GM19324 (cell line): ENCODE results near the gene WWTR1.
A peak's percentile ranks its signal among the peaks of the same experiment; 100 is the strongest.

Experiments
- ATAC-seq: cut with Tn5 transposase; IDR thresholded peaks from one replicate; pipeline ENCODE4 v1.9.1; 2021; ENCODE audit warnings: mild to moderate bottlenecking, moderate library complexity; ENCODE audit not compliant: unreplicated experiment, low FRiP score

The WWTR1 gene

DNA sequence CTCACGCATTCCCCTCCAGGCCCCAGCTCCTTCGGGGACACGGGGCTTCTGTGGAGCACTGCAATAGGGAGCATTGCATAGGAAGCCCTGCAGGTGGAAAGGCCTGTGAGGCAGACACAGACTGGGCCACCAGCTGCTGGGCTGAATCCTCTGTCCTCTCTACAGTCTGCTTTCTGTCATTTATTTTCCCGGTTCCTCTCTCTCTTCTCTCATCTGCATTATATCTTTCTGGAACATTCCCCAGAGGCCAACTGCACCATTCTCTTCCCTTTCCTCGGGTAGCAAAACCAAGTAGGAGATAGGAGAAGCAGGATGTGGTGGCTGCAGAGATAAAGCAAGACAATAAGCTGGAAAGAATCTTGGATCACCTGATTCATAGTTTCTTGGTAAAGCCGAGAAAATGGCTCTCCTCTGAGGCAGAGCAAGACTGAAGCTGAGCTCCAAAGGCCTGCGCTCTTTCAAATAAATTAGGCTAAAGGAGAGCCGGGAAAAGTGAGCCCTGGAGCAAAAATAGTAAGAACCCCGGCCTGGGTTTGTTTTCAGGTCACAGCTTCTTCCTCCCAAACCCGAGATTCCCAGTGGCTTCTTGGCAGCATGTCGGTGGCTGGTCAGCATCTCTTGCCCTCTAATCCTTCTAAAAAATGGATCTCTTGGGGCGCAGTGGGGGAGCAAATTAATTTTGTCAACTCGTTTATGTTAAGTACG is 178.1 kb downstream of the WWTR1 start:
- ATAC-seq, result no peak

DNA sequence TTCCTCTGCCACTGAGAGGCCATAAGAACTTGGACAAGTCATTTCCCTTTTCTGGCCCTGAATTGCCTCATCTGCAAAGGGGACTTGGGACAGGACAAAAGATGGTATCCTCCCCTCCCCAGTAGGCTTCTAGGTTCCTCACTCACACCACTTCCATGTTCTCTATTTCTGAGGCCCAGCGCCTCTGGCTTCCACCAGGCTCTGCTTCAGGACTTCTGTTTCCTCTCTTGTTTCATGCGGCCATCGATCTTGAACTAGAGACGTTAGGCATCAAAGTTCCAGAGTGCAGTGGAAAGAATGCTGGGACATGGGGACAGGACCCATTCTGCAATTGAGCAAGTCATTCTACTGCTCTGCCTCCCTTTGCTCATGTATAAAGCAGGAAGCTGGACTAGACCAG is 181.6 kb downstream of the WWTR1 start:
- ATAC-seq, result no peak

DNA sequence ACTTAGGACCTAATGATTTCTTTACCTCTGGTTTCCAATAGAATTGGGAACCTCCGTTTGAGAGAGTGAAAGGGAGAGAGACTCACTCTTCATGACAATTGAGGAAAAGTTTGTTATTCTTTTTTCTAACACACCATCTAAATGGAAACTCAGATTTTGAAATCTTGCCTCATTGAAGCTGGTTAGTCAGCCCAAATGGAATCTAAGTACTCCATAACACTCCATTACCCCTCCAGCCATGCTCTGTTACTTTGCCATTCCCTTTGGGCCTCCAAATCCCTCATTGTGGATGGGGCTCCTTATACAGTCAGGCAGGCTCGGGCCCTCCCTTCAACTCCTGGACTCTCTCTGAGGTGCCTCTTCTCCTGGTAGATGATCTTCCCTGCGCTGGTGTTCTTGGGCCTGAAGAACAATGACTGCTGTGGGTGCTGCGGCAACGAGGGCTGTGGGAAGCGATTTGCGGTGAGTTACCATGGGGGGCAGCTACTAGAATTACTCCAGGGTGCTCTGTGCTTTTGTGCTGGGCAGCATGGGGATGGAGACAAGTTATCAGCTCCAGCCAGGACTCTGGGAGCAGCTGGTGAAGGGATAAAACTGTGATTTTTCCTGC is 182.3 kb downstream of the WWTR1 start:
- ATAC-seq, result no peak

DNA sequence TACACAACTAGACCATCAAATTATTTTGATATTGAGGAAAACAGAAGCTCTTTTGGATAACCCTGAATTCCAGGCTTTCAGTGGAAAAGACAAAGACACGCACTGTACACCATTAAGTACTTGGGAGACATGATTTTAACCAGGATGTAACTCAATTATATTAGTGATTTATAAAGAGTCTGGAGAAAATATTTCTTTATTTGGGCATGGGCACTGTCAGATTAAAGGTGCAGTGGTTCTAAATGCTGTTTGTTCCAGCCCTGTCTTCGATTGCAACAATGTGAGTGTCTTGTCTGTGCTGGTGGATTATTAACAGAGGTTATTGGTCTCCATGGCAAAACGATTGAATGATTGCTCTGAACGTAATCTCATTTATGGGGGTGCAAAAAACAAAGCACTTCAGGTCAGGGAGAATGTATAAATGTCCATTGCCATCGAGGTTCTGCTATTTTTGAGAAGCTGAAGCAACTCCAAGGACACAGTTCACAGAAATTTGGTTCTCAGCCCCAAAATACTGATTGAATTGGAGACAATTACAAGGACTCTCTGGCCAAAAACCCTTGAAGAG is 183.5 kb downstream of the WWTR1 start, which contains the start of gene TM4SF4:
Gene TM4SF4, plus strand, starts transcription at position 448 of the 568 bp plus-strand sequence. CDS start 181 bp downstream, outside the sequence.
- no peak for ATAC-seq

DNA sequence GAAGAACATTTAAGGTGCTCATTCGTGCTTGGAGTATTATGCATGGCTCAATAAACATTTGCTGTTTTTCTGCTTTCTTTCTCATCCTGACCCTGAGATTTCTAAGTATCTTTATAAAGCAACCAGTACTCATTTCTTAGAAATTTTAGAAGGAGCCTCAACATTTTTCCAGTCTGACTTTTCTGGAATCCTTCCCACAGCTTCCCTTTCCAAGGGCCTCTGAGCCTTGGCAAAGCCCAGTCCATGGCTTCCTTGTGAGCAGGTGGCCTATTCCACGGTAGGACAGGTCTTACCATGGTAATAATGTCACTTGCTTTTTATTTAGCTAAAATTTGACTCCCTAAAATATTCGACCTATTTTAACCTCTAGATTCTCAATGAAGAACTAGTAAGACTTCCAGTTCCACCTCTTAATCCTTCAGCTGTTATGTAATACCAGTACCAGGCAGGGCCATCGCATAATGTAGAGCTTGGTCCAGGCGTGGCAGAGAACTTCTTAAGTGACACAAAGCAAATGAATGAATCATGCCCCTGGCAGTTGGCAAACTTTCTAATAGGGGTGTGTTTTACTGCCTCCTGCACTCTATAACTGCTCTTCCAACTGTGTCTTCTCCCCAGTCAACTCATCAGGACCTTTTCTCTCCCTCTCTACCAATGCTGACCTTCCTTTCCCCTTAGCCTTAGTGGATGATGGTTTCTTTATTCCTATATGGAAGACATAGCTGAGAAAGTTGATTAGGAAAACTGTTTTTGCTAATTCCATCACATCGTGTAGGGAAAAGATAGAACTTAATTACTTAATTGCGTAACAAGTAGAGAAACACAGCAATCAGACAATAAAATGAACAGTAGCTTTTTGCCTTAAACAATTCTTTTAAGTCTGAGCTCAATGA is 184.2 kb downstream of the WWTR1 start:
- no peak for ATAC-seq

DNA sequence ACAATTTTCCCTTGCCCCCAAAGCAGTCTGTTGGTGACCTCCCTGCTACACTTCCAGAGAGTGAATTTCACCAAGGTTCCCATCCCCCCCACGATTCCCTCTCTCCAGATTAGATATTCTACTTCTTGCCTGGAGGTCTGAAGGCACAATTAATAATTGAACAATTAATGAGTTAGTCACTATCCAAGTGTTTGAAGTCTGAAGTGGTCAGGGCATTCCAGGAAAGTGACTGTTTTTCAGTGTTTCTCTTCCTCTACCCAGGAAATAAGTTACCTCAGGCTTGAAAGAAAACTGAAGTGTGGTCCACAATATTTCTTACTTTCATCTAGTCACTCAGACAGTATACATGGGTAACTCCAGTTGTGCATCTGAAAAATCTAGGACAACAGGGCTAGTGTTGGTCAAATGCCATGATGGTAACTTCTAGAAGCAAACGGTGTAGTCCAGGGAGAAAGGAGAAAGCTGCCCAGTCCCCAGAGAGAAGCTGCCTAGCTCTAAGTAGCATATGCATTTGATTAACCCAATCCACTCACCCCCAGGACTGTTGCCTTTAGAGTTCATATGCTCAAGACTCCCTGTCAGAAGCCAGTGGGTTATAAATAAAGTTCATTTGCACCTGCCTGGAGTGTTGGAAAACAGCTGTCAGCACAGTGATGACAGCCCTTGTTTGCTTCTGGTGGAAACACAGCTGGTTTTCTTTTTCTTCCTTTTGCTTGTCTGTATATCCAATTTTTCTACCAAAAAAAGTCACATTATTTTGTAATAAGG is 185.6 kb downstream of the WWTR1 start:
- ATAC-seq, result no peak

DNA sequence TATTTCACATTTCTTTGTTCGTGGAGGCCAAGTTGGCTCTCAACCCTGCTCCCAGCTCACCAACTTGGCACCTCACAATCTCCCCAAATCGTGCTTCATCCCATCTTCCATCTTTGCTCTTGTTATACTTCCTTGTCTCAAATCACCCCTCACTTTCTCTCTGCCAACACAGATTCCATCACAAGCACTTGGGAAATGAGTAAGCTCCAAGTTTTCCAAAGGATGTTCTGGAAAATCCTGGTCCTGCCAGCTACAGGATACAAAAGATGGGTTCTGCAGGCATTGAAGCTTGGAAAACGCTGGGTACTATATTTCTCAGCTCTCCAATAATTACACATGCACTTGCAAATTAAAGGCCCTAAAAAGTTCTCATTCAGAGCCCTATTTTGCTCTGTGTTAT is 187.4 kb downstream of the WWTR1 start:
- no peak for ATAC-seq

DNA sequence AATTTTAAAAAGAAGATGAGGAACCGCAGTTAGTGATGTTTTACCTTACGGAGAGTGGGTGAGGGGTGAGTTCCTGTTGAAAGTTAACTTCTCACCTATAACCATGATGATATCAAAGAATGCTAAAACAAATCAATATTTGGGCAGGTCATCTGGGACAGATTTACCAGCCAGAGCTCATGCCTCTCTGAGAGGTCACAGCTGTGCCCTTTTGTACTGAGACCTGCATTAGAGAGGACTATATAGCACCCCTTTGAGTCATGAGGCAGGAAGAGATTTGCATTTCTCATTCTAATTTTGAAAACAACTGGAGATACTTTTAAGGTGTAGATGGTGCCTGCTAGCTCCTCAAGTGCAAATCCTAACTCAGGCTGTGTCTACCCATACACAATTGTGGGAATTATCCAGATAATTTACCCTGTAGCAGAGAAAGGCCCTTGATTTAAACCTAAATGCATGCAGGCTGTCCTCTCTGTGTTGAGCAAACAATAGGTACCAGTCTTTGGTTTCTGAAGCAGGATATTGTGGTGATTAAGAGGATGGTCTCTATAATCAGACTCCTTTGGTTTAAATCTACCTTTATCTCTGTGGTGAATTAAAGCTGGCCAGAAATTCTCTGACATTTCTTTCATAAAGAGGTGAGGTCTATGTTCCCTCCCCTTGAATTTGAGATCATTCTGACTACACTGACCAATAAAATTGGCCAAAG is 189.2 kb downstream of the WWTR1 start:
- peak; percentile 87 for ATAC-seq
